22Rv1 (cell line): ENCODE data around the gene RAB17.

Experiments
- ZFX ChIP-seq: fragments of 450-650 bp; IDR thresholded peaks from 2 replicates; pipeline ENCODE4 v1.6.1; 2017; ENCODE audit warnings: antibody characterized with exemption, borderline replicate concordance
- TF ChIP-seq, protein P1 (sequence below): fragments of 450-650 bp; IDR thresholded peaks from 2 replicates; pipeline ENCODE4 v1.5.1; 2017; ENCODE audit warnings: mild to moderate bottlenecking

DNA sequence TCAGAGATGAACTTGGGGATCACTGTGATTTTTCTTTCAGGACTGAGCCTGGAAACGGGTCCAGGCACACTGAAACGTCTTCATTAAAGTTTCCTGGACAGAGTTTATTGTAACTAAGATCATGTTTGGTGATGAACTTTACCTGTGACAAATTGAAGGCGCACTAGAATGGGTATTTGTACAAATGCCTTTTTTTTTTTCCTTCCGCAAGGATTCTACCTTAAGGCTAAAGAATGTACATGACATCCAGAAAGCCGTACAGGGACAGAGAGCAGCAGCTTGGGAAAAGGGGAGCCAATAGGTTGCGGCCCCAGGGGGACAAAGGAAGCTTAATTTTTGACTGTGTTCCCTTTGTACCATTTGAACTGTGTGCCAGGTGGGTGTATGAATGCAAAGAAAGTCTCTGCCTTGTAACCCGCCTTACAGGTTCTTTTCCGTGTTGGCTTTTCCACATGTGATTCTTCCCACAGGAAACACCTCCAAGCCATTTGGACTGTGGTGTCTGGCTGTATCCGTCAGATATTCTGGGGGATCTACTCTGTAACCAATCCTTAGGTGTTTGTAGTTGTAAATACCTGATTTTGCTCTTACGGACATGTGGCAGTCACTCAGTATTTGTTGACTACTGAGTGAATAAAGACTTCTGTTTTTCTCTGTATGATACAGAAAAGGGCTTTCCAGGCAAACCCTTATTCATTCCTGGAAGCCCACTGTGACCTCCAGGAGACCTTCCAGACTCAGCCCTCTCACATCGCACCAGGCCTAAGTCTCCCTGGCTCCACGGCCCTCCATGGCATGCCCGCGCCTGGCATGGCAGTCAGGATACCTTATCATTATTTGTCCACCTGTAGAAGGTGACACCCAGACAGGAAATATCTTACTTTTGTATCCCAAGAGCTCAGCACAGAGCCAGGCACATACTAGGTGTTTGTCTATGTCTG is 38.0 kb upstream of the RAB17 start:
- TF ChIP-seq, protein P1, sequence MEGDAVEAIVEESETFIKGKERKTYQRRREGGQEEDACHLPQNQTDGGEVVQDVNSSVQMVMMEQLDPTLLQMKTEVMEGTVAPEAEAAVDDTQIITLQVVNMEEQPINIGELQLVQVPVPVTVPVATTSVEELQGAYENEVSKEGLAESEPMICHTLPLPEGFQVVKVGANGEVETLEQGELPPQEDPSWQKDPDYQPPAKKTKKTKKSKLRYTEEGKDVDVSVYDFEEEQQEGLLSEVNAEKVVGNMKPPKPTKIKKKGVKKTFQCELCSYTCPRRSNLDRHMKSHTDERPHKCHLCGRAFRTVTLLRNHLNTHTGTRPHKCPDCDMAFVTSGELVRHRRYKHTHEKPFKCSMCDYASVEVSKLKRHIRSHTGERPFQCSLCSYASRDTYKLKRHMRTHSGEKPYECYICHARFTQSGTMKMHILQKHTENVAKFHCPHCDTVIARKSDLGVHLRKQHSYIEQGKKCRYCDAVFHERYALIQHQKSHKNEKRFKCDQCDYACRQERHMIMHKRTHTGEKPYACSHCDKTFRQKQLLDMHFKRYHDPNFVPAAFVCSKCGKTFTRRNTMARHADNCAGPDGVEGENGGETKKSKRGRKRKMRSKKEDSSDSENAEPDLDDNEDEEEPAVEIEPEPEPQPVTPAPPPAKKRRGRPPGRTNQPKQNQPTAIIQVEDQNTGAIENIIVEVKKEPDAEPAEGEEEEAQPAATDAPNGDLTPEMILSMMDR, result no peak
- no peak for TF ChIP-seq ZFX
